GM18507 (cell line): ENCODE data around the gene RGMB.
"Not testable (repeated sequence)": the region's sequence is repeated elsewhere in the genome, so short reads cannot be mapped to it uniquely, and the experiment has no call there.

ENCODE experiments used
- DNase-seq: peaks from one replicate; pipeline ENCODE4 v3.0.0; 2011; ENCODE audit warnings: low read depth; ENCODE audit not compliant: insufficient read length; ENCODE audit errors: extremely low spot score
- FAIRE-seq: peaks from 2 replicates; lab custom pipeline; 2011; peaks lifted over from hg19 to GRCh38; lab: Jason Lieb, UNC

RGMB gene

GRCh38 chr5:98773464-98774191, at the start of gene RGMB:
RGMB (plus strand) TSS chr5:98773663; CDS start chr5:98774071, 408 bp downstream.
- peak; percentile 94 for DNase-seq
- peak; percentile 92 for FAIRE-seq

- no peak for FAIRE-seq
- no peak for DNase-seq
Observed at GRCh38 chr5:98726258-98726657, 47.2 kb upstream of the RGMB start.

- FAIRE-seq, result no peak
- no peak for DNase-seq
Observed at GRCh38 chr5:98727686-98728085, 45.8 kb upstream of the RGMB start.

GRCh38 chr5:98734646-98735045, 38.8 kb upstream of the RGMB start:
- FAIRE-seq, result no peak

GRCh38 chr5:98735806-98736507, 37.5 kb upstream of the RGMB start:
- no peak for DNase-seq
- no peak for FAIRE-seq

More at GRCh38 chr5:98734646-98735045, 38.8 kb upstream of the RGMB start:
- DNase-seq, result no peak

GRCh38 chr5:98736753-98737152, 36.7 kb upstream of the RGMB start:
- no peak for DNase-seq
- no peak for FAIRE-seq

GRCh38 chr5:98737441-98737840, 36.0 kb upstream of the RGMB start:
- FAIRE-seq, DNase-seq: not testable (repeated sequence)

- not testable (repeated sequence) for DNase-seq, FAIRE-seq
Observed at GRCh38 chr5:98738481-98739149, 34.8 kb upstream of the RGMB start.

- no peak for FAIRE-seq
- DNase-seq, result no peak
Observed at GRCh38 chr5:98741926-98742325, 31.5 kb upstream of the RGMB start.

GRCh38 chr5:98742396-98743073, 30.9 kb upstream of the RGMB start:
- FAIRE-seq (no peak), DNase-seq (no peak)

- not testable (repeated sequence) for FAIRE-seq, DNase-seq
Observed at GRCh38 chr5:98748259-98748658, 25.2 kb upstream of the RGMB start.

GRCh38 chr5:98749046-98749445, 24.4 kb upstream of the RGMB start:
- no peak for FAIRE-seq
- DNase-seq, result no peak

- no peak for DNase-seq
- FAIRE-seq, result peak; percentile 72
Observed at GRCh38 chr5:98750693-98751092, 22.8 kb upstream of the RGMB start.

GRCh38 chr5:98752331-98752730, 21.1 kb upstream of the RGMB start:
- FAIRE-seq, DNase-seq: not testable (repeated sequence)

GRCh38 chr5:98752801-98753200, 20.7 kb upstream of the RGMB start:
- FAIRE-seq, result not testable (repeated sequence)

GRCh38 chr5:98753507-98753906, 20.0 kb upstream of the RGMB start:
- FAIRE-seq, result no peak
- no peak for DNase-seq

More at GRCh38 chr5:98752801-98753200, 20.7 kb upstream of the RGMB start:
- not testable (repeated sequence) for DNase-seq

GRCh38 chr5:98755406-98755805, 18.1 kb upstream of the RGMB start:
- no peak for DNase-seq
- FAIRE-seq, result no peak

- FAIRE-seq (no peak), DNase-seq (no peak)
Observed at GRCh38 chr5:98757978-98758377, 15.5 kb upstream of the RGMB start.

GRCh38 chr5:98763001-98763630, 10.3 kb upstream of the RGMB start:
- FAIRE-seq, result no peak
- DNase-seq, result no peak
